GM19397 (cell line): Measurements from ENCODE around the gene UBQLN4.

ENCODE experiments used
- ATAC-seq: cut with Tn5 transposase; IDR thresholded peaks from one replicate; pipeline ENCODE4 v1.9.1; 2021; ENCODE audit warnings: mild to moderate bottlenecking, moderate library complexity; ENCODE audit not compliant: unreplicated experiment

Gene UBQLN4

DNA sequence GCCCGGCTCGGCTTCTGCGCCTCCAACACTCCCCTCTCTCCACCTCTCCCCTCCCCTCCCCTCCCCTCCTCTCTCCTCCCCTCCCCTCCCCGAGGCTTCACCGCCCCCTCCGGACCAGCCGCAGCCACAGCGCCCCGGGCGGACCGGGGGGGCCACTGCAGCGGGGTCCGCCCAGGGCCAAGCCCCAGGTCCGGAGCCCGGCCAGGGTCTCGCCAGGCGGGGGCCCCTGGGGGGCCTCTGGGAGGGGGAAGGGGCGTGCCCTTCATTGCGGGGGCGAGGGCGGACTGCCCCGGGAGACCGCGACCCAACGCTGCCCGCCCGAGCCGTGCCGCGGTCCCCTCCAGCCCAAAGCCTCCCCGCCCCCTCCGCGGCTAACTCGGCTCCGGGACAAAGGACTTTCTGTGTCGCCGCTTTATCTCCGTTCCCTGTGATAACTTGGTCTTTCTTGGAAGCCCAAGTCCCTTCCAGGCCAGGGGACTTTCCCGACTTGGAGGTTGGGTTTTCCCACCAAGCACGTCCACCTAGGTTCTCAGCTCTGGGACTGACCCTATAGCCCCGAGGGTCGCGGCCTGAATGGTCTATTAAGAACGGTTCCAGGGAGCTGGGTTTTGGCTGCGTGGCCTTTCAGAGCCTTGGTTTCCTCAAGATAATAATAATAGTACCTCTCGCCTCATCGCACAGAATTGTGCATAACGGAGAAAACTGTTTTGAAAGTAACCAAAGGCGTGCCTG, at the start of gene UBQLN4:
Gene UBQLN4 (minus strand): TSS at position 31 of the 732 bp plus-strand sequence. CDS start 97 bp downstream, outside the sequence.
- peak; percentile 49 for ATAC-seq

DNA sequence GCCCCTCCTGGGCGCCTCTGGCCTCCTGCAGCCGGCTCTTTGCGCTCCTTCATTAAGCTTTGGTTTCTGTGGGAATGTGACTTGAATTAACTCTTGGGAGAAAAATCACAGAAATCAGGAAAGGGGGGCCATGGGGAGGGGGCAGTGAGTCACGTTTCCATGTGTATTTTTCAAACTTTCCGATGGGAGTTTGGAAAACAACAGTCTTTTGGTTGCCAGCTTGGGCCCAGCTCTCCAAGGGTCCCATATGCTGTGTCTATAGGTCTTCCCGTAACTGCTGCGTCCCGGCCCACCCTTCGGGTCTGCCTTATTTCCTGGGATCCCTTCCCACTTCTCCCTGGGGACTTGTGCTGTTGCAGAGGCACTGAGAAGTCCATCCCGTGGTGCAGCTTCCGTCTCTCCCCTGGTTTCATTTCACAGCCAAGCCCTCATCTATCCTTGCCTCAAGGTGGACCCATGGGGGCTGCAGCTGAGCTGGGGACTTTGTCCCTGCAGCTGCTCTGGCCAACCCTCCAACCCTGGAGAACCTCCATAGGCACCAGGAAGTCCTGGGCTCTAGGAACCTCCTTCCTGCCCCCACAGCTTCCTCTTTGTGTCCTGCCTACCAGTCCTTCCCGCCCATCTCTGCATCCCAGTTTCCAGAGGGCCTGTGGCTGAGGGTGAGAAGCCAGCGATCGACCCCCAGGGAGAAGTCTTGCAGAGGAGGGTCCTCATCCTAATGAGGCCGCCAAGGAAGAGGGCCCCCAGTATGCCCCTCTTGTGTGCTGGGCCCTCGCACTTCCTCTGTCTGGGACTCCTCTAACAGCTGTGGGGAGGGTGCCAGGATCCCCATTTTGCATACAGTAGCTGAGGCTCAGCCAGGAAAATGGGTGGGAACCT, 49.3 kb upstream of the UBQLN4 start:
- no peak for ATAC-seq

DNA sequence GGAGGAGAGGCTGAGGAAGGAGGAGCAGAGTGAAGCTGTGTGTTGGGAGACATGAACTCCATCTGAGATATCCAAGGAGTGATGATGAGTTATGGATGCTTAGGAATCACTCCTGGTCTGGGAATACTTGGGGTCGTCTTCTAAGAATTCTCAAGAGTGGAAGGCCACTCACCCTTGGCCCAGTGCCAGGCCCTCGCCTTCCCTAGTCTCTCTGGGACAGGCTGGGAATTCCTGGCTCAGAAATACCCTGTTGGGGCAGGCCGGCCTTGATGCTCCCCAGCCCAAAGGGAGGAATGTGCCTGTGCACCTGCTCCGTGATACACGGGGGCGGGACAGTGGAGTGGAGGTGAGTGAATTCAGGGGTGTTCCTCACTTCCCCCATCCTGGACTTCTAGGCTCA, 48.3 kb upstream of the UBQLN4 start:
- ATAC-seq = no peak

DNA sequence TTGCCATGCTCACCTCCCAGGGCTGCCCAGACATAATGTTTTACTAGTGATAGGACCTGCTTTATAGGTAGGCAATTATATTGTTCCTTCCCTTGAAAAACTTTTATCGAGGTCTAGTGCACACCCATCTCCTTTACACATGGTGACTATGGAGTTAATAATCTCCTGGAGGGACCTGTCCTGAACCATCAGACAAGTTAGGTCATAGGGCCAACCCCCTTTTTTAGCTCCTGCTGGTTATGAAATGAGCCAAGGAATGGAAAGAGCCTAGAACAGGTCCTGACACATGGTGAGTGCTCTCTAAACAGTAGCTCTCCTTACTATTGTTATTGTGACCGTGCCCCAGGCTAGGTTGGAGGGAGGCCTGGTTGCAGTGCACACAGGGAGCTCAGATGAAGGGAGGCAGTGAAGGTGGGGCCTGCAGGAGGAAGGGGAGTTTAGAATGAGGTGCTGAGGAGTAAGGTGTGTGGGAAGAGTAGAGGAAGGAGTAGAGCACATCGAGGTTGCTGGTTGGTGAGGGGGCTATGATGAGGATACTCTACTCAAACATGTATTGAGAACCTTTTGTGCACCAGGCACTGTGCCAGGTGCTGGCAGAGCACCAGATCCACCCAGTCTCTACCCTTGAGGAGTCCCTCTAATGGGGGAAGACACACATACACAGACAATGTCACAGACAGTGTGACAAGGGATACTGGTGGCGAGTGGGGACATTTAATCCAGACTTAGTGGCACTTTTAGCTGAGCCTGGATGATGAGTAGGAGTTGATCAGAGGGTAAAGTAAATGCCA, 46.8 kb upstream of the UBQLN4 start:
- no peak for ATAC-seq

DNA sequence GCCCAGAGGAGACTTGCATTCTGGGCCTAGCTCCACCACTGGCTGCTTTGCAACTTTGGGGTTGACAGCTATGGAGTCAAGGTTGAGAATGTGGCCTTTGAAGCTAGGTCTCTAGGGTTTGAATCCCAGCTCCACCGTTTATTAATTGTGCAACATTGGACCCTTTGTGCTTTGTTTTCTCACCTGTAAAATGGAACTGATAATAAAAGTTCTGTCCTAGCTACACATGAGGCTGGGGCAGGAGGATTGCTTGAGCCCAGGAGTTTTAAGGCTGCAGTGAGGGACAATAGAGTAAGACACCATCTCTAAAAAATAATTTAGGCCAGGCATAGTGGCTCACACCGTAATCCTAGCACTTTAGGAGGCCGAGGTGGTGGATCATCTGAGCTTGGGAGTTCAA, 45.7 kb upstream of the UBQLN4 start:
- no peak for ATAC-seq

DNA sequence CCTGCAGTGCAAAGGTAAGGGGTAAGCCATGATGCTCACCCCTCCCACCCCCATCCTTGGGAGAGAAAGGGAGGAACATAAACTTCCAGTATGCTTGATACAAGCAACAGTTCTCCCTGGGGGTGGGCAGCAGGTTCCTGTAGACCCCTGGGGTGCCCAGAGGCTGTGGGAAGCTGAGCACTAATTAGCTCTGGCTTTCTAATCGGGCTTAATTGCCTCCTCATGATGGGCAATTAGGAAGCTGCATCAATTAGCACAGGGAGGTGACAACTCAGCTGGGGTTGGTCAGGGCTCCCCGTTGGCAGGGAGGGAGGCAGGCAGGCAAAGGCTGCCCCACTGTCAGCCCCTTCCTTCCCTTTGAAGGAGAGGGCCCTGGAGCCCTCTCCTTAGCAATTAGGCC, 45.2 kb upstream of the UBQLN4 start:
- no peak for ATAC-seq

DNA sequence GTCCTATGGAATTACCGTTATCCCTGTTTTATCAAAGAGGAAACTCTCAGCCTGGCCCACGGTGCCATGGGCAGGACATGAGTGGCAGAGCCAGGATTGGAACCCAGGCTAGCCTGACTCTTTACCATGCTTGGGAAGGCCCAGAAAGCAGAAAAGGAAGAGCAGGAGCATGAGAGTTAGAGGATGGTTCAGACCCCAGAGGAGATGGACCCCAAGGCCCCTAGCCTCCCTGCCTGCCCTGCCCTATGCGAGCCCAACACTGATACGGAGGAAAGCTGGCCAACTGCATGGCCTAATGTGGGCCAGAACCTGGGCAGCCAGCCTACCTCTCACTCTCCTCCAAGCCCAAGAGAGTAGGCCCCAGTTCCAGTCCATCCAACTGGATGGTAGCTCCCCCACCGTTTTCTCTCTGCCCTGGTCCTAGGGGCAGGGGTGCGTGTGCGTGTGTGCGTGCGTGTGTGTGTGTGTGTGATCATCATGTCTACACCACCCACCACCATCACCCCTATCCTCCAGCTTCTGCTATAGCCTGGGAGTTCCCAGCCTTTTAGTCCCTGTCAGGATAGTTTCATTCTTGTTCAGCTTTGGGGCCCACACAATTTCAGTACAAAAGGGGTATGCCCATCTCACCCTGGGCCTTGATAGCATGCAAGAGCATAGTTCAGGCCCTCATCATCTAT, 44.0 kb upstream of the UBQLN4 start:
- ATAC-seq = no peak

DNA sequence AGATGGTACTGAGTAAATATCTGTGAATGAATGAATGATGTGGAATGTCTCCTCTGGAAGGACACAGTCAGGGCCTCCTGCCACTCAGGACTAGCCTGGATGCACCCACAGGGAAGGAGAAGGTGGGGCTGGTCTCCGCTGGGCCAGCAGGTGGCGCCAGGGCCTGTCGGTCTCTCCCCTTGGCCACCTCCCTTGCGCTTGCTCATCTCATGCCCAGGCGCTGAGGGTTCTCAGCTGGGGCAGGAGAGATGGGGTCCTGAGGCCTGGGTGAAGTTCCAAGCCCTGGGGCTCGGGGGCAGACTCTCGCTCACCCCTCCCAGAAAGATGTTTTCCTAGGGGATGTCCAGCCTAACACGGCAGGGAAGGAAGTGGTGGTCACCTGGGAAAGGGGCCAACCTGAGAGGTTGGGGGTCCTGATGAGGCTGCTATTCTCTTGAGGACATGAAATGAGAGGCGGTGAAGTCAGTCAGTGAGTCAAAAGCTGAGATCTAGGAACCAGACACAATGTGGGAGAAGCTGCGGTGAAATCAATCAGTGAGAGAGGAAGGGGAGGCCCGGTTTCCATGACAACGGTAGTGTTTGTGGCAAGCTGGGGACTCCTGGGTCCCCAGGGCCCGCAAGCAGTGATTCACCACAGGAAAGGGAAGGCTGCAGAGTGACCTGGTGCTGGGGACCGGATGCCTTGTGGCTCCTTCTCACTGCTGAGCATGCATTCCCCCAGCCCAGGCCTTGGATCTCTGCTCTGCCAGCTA, 43.2 kb upstream of the UBQLN4 start:
- ATAC-seq = peak; percentile 52

DNA sequence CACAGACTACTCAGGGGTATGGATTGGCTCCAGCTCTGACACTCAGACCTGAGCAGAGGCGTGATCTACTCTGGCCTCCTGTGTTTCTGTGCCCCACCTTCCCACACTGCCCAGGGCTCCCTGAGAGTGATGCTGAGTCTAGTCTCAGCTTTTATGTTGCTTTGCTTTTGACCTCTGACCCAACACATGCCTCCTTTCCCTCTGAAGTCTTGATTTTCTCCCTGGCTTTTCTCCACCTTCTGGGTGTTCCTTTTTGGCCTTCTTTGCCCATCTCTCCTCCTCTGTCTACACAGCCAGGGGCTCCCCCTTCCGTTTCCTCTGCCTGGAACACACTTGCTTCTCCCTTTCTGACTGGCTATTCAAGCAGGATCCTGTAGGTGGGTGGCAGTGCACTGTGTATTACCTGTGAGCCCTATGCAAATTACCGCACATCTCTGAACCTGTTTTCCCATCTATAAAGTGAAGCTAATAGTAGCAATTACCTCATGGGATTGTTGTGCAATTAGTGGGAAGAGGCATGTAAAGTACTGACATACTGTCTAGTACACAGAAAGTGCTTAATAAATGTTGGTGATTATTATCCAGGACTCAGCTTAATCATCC, 42.4 kb upstream of the UBQLN4 start:
- no peak for ATAC-seq

DNA sequence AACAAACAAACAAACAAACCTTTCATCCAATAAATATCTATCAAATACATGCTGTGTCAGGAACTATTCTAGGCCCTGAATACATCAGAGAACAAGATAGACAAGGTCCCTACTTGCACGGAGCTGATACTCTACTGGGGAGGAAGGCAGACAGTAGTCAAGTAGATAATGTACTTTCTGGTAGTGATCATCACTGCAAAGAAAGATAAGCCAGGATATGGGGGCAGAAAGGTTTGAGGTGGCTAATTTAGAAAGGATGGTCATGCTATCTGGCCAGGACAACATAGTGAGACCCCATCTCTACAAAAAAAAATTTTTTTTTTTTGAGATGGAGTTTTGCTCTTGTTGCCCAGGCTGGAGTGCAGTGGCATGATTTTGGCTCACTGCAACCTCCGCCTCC, 38.0 kb upstream of the UBQLN4 start:
- no peak for ATAC-seq

DNA sequence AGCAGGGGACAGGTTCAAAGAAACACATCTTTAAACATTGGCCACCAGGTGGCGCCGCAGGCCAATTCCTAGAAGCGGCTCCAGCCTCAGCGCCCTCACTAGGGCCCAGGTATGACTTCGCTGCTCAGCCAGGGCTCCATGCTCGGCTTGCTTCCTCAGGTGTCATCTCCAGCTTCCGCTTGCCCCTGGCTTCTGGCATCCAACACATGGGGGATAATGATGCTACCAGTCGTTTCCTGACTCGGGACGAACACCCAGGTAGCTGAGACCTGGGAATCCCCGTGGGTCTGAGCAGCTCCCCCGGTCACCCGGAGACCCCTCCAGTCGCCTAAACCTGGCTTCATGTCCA, 37.2 kb upstream of the UBQLN4 start:
- no peak for ATAC-seq

DNA sequence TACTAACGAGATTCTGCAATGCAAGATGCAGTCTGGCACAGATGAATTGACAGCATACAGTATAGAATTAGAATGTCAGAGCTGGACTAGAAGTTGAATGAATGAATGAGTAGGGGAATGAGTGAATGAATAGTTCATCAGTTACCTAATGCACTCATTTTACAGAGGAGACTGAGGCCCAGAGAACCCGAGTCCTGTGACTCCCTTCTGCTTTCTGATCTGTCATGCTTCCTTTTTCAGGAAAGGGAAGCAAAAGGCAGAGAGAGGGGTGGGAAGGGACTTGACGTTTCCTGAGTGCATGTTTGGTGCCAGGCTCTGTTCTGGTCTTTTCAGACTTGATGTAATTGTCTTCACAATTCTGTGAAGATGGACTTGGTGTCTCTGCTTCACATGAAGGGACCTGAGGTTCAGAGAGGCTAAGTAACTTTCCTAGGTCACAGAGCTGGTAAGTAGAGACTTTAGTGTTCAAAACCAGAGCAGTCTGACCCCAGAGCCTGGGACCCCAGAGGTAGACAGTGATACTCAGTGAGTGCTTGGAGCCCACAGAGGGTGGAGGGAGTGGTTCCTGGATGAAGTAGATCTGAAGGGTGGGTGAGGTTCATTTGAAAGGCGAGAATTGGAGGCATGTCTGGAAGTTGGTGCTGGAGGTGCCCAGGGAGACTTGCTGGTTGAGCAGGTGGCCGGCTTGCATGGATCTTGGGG, 36.7 kb upstream of the UBQLN4 start:
- no peak for ATAC-seq

DNA sequence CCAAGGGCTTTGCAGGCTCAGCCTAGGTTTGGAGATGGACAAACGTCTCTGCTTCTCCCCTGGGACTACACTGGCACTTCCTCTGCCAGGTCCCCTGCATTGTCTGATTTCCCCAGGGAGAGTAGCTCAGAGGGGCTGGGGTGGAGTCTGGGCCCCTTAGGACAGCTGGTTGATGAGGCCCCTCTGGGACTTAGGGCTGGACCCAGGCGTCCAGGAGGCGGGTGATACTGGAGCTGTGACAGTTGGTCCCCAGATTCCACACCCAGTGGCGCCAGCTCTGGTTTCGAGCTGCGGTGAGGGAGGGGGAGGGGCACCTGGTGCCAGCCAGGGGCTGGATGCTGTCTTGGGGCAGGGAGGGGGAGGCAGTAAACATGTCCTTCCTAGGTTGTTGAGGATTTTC, 36.1 kb upstream of the UBQLN4 start:
- no peak for ATAC-seq

DNA sequence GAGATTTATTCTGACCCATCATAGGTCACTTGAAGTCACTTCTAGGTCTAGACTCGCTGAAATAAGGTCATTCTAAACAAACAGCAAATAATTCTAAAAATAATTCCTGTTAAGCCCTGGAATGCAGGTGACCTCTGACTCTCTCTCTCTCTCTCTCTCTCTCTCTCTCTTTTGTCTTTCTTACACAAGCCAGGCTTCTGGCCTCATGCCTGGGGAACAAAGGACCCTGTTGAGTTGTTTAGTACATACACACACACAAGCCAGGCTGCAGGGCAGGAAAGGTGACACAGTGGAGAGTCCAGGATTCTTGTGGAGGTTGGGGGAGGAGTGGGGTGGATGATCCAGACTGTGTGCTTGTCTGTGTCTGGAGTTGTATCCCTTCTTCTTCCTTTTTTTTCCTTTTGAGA, 32.7 kb upstream of the UBQLN4 start:
- no peak for ATAC-seq

DNA sequence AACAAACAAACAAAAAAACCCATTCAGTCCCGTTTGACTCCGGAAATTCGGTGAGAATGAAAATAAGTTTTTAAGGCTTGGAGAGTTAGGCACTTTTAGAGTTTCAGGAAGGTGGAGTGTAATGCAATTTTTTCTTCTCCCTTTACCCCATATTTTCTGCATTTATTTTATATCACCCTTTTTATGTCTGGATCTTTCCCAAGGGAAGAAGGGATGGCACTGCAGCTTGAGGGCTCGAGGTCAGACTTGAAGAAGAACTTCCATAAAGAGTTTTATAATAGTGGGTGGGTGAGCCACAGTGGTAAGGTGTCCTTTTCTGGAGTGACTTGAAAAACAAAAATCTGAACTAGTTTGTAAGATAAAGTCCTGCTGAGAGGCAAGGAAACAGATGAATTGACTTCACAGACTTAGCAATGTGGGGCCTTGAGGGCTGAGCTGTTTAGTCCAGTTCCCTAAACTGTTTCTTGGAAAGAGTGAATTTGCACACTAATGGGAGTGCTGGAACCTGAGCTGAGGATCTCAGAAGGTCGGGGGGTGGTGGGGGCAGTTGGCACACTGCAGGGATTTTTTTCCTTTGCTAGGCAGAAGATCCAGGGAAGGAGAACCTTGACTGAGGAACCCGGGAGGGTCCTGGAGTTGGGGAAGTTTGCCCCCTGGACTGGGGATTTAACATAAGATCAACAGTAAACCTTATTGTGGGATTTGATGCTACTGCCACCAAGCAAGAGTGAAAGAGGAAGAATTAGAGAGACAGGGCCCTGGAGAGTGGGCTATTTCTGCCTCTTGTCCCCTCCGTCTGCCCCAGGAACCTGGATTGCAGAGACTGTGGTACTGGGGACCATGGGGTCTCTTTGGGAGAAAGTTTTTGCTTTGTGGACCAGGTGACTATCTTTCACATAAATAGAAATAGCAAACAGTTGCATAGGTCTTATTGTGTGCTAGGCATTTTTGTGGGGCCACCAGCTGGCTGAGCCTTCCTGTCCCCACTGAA, 30.5 kb upstream of the UBQLN4 start:
- ATAC-seq = no peak

DNA sequence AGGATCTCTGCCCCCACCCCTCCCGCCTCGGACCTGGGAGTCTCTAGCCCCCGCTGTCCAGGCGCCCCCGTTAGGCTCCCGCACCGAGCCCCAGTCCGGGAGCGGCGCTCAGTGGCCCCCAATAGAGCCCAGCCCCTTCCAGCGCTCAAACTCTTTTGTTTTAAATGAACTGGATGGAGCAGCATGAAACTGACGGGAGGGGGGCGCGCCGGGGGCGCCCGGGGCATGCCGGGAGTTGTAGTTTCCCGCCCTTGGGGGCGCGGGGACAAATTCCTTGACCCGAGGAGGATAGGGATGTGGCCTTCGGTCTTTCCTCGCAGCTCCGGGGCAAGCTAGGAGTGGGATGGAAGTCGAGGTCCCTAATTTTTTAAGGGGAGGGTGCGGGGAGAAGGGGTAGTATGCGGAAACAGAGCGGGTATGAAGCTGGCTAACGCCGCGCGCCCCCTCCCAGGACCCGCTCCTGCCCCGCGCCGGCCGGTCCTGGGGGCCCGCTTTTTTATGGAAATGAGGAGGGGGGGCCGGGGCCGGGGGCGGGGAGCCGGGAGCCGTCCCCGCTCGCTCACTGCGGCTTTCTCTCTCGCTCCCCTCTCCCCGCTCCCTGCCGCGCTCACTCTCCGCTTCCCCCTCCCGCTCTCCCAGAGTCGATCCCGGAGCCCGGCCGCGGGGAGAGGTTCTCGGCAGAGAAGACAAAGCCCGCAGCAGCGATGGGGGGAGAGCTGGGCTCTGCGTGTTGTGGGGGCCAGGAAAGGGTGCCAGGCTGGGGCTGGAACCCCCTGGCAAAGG, 28.9 kb upstream of the UBQLN4 start, which contains the start of gene MEX3A:
Gene MEX3A (minus strand): TSS at position 157 of the 783 bp plus-strand sequence. CDS start 467 bp downstream, outside the sequence.
- no peak for ATAC-seq

DNA sequence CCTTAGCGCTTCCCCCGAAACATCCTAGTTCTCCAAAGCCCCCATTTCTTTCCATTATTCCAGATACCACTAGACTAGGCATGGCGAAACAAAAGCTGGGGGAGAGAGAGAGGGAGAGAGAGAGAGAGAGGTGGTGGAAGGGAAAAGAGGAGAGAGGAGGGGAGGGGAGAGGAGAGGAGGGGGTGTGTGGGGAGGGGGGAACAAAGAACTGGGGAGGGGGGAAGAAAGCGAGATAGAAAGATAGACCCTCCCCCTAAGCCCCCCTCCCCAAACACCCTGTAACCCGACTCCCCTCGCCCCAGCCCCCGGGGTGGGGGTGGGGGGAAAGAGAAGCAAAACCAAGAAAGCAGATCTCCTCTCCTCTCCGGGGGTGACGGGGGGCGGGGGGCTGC, 28.3 kb upstream of the UBQLN4 start:
- ATAC-seq = no peak
